Measurements from ENCODE around the gene SHISA5. TPM values are rescaled to one million over a fixed set of nuclear protein-coding genes. Genes with fewer than 3 reads are reported as not detected.

Gene SHISA5
- total RNA-seq, 1 donor from 2014 or later, result 68.5 TPM

DNA sequence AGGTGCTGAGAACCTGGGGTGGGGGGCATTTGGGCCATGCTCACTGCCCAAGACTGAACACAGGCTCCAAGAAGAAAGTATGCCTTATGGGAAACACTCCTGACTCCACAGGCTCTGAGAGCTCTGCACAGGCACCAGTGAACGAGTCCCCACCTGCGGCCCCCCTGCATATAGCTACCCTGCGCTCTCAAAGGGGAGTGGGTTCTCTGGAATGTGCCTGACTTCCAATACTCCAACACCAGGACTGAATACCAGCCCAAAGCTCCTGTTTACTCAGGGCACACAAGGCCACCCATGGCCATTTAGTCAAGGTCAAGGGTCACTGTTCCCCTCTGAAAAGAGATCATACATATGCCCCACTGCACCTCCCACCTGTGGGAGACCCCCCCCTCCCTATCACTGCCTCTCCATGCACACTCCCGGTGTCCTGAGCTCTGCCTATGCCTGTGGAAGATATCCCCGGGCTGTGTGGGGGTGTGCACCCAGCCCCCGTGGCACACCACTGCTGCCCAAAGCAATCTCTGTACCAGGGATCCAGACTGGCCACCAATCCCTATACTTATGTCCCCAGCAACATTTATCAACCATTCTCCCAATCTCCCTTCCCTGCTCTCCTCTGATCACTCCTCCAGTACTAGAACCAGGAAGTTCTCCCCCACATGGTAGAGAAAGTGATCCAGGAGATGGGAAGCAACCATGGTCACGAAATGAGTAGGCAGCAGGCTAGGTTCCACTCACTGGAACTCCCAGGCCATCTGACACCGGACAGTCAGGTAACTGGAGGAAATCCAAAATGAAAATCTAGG lies 72.5 kb downstream of the SHISA5 start:
- DNase-seq (ENCODE audit: low read depth in 2 of 2), result no peak

DNA sequence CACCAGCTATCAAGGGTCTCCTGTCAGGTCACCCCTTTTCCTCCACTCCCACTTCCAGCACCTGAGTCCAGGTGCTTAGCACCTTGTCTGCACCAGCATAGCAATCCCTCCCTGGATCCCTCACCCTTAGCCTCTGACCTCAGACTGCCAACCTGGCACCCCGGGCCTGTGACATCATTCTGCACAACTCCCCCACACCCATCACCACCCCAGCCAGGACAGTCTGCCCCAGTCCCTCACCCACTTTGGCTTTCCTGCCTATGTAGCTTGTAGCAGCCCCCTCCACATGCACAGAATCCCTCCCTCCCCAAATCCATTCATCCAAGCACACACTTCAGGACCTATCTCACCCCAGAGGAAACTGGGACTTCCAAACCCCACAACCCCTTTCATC lies 73.3 kb downstream of the SHISA5 start:
- DNase-seq (ENCODE audit: low read depth in 2 of 2), result no peak

DNA sequence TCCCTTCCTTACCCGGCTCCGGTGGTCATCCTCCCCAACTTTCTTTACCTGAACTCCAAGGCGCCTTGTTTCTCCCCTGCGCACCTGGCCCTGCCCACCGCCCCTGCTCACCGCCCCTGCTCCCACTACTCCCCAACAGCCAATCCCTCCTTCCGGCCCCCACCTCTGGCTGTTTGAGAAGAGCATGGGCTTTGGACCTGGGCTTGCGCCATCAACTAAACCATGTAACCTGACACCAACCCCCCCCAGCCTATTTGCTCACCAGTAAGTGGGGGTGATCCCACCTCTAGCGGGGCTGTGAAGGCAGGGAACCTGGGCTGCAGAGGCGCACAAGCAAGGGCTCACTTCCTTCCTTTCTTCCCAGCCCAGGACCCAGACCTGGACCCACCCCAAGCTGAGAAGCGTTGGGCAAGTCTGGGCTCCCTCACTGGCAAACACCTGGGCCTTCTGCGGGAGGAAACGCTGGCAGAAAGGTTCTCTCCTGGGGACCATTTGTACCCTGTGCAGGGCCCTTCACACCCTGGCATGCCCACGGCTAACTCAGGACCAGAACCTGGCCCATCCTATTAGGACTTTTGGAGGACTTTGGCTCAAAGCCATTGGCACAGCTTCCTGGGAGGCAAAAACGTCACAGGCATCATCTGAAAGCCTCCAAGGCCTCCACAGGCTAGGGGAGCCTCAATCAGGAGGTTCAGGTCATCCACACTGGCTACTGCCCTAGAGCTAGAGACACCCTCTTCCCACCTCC lies 73.8 kb downstream of the SHISA5 start, which contains the start of gene PLXNB1:
Gene PLXNB1, minus strand, starts transcription at position 127 of the 748 bp plus-strand sequence. CDS start 5,475 bp downstream, outside the sequence.
- DNase-seq (ENCODE audit: low read depth in 2 of 2), result peak in 1 of 2 donors; percentile 55

DNA sequence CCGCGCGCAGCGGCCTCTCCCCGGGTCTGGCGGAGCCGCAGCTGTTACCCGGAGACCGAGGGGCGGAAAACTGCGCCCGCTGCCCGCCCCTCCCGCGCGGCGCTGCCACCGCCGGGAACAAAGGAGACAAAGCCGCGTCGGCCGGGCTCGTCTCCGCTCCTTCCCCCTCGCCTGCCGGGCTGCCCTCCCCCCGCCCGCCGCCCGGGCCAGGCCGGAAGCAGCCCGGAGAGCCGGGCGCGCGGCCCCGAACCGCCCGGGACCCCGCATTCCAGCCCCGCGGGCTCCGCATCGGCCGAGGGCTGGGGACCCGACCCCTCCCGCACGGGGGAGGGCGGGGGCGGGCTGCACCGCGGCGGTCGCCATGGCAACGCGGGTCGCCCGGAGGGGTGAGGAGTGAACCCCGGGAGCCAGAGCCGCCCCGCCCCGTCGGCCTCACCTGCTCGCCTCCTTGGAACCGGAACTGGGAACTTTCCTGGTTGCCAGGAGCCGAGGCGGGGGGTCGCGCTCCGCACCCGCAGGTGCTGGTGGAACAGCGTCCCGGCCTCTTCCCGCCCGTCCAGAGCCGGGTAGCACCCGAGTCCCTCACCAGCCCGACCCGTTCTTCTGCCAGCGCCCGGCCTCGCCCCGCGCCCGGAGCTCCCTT lies 74.5 kb downstream of the SHISA5 start:
- peak; percentile 37 to 50 for DNase-seq (ENCODE audit: low read depth in 2 of 2)

DNA sequence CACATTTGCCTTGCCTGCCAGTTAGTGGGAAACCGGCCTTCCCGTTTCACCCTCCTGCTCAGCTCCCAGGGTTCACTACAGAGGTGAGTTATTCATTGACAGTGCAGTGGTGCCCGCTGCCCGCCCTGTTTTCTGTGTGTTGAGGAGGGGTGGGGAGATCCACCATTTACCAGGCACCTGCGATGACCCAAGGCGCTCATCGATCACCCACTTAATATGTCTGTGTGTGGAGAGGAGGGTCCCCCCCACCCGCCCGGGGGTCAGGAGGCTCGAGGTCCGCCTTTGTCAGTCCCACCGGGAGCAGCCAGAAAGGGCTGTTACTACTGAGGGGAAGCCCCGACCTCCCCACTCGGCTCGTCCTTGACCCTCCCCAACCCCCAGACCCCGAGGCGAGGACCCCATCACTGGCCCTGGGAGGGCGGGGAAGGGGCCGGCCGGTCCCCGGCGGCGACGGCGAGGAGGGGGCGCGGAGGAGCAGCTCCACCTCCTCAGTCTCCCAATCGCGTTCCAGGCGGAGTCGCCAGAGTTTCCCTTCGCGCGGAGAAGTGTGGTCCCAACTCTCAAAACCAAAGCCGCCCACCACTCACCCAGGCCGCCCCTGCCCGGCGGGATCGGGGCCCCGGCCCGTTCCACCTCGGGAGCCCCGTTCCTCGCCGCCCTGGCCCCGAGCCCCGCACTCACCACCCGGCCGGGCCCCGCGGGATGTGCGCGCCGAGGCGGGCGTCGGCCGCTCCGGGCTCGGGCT lies 75.2 kb downstream of the SHISA5 start:
- peak; percentile 34 to 35 for DNase-seq (ENCODE audit: low read depth in 2 of 2)

DNA sequence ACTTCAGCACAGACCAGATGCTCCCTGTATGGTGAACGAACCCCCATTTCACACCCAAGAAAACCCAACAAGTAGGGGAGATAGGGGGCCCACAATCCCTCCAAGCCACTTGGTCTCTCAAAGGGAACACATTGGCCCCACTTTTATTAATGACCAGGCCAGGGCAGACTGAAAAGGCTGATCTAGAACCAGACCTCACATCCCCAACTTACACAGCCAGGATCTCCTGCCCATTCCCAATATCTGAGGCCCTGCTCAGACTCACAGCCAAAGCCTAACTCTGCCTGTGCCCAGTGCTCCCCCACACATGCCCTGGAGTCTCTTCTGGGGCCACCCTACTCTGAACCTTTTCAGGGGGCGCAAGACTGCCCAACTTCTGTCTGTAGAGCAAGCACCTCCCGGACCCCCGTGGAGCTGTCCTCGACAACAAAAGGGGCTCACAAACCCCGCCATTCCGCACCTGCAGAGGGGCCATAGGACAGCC lies 75.8 kb downstream of the SHISA5 start:
- no peak for DNase-seq (ENCODE audit: low read depth in 2 of 2)

DNA sequence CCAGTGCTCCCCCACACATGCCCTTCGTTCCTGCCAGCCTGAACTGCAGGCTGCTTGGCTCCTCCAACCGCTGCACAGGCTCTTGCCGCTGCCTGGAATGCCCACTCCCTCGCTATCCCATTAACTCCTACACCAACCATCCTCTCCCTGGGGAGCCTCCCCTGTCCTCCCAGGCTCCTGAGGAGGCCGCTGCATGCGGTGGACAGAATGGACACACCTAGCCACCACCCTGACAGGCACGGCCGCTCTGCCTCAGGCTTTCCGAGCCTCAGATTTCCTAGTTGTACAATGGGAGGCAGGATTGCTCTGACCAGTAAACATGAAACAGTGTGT lies 76.4 kb downstream of the SHISA5 start:
- DNase-seq (ENCODE audit: low read depth in 2 of 2), result no peak

DNA sequence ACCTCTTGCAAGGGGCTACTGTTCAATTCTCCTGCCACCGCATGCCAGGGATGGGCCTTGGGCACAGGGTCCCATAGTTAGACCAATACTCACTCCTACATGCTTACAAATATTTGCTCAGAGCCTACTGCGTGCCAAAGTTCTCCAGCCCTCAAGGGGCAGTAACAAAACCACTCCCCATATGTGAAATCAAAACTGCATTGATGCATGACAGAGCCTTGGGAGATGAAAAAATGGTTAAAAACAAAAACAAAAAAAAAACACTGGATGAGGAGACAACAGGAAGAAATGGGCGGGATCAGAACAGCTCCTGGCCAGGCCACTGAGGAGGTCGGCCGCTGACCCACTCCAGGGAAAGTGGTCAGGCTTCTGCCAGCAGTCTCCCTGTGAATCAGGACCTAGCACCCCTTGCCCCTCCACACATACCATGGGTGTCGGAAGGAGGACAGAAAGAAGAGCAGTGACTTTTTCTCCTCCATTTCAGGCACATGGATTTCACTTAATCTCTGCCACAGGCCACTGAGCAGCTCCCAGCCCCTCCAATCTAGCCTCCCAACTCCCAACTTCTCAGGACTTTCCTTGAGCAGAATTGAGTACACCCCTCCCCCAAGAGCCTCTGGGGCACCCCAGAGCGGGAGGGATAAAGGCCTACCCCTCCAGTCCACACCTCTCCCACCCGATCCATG lies 76.9 kb downstream of the SHISA5 start:
- no peak for DNase-seq (ENCODE audit: low read depth in 2 of 2)

DNA sequence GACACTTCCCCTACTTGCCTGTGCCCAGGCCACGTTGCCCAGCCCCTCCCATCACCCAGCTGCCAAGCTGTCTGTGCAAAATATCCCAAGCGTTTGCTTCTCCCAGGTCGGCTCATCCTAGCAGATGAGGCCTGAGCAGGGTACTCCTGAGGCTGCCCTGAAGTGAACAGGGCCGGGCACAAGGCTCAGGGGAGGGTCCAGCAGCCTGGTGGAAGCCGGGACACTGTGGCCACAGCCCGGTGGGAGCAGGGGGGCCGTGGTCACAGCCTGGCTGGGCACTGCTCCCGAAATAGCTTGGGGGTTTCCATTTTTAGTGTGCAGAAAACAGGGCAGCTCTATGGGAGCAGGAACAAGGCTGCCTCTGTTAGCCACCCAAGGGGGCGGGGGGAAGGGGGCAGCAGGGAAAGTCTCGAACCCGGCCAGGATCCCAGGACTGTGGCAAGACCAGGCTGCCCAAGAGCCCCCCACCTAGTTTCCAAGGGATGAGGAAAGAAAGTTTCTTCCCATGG lies 77.5 kb downstream of the SHISA5 start:
- DNase-seq (ENCODE audit: low read depth in 2 of 2), result no peak

DNA sequence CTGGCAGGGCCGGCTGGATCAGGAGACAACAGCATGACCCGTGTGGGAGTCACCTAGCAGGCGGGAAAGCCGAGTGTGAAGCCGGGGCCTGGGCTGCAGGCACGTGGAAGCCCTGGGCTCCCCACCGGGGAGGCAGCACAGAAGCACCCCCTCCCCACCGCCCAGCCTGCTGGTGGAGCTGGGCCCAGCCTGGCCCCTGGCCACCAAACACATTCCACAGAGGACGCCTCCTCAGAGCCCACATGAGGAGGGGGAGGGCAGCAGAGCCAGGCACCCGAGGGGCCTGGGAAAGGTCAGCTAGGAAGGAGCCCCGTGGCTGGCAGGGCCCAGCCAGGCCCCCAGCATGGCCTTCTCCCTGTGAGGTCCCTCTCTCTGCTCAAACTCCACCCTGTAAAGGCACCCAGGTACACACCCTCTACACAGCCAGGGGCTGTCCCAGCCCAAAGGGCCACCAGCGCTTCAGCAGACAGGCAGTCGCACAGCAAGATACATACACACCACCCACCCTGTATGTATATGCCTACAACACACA lies 78.6 kb downstream of the SHISA5 start:
- DNase-seq (ENCODE audit: low read depth in 2 of 2), result no peak

DNA sequence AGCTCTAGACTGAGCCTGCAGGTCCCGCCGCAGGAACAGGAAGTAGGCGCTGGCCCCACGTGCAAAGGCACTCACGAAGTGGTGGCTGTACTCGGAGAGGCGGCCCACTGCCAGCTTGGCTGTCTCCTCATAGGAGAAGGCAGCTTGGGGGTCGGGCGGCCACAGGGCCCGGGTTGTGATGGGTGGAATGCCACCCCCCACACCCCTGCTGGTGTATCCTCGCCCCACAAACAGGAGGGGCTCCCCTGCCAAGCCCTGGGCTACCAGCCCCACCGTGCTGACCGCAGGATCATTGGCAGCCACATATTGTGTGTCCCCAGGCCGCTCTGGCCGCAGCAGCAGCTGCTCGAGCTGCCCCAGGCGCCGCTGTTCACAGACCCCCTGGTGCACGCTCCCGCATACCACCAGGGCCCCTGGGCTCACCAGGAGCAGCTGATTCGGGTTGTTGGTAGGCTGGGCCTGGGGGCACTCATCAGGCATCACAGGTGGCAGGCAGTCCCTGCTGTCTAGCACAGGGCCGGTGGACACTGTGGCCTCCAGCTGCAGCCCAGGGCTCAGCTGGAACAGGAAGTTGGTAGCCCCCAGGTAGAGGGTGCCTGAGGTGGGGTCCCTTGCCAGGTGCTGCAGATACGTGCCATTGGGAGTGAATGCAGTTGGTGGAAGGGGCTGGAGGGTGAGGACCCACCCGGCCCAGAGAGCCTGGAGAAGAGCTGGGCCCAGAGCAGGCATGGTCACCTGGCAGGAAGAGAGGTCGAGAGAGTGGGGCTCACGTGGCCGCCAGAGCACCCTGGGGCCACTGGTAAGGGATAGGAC lies 79.9 kb downstream of the SHISA5 start:
- DNase-seq (ENCODE audit: low read depth in 2 of 2), result no peak

DNA sequence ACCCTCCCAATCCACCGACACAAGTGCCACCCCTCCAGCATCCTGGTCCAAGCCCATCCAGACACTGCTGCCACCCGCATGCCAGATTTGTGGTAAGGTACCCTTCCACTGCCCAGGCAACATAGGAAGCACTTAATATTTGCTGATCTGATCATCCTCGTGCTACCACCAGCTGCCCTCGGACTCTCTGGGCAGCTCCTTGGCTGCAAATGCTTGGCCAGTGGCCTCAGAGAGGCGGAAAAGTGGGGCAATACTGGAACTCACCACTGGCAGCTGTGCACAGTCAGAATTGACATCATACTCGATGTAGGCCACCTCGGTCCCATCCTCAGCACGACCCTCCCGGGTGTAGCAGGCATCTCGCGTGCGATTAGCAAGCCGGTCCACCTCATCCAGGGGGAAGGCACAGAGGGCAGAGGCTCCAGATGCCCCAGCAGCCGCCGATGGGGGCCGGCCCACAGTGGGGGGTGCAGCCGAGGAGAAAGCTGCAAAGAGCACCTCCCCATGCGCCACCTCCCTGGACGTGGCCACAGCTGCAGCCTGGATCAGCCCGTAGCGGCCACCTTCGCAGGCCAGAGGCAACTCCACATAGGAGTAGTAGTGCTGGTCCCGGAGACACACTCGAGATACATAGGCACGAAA lies 80.6 kb downstream of the SHISA5 start:
- no peak for DNase-seq (ENCODE audit: low read depth in 2 of 2)

DNA sequence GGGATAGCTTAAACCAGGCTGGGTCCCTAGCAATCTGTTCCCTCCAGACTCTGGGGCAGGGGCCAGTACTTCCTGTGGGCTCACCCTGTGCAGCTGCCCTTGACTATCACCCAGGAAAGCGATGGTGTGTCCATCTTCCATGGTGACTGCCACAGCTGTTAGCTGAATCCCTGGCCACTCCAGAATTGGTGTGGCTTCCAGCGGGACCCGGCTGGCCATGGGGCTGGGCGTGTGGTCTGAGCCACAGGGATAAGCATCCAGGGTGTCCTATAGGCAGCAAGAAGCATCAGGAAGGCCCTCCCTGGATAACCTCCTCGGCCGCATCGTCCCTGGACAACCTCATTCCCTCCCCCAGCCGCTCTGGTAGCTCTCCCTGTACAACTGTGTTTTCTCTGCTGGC lies 81.3 kb downstream of the SHISA5 start:
- no peak for DNase-seq (ENCODE audit: low read depth in 2 of 2)

DNA sequence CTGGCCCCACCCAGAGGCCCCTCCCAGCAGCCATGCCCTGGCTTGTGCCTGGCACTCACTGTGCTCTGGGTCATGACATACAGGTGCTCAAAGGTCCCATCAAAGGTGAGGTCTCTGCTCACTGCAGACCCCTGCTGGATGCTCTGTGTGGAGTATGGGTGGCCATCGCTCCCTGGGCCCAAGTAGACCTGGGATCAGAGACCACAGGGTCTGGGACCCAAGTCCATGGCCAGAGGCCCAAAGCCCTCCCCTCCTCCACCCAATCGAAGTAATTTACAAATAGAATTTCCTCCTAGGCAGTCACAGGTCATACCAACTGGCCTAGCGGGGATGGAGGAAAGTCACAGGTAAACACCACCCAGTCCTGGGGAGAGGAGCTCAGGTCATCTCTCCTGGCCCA lies 81.7 kb downstream of the SHISA5 start:
- no peak for DNase-seq (ENCODE audit: low read depth in 2 of 2)

DNA sequence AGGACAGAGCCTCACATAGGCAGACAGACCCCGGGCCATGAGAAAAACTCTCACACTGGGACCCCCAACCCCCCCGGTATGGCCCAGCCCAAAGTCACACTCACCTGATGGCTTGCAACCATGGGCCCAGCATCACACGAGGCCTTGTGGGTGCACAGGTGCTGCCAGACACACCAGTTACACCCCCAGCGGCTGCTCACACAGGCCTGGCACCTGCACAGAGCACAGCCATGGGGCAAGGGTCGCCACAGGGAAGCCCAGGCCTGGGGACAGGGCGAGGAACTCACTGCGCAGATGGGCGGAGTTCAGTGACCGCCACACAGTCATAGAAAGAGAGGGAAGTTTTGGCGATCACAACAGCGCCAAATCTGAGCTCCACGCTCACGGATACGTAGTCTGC lies 83.4 kb downstream of the SHISA5 start:
- no peak for DNase-seq (ENCODE audit: low read depth in 2 of 2)

DNA sequence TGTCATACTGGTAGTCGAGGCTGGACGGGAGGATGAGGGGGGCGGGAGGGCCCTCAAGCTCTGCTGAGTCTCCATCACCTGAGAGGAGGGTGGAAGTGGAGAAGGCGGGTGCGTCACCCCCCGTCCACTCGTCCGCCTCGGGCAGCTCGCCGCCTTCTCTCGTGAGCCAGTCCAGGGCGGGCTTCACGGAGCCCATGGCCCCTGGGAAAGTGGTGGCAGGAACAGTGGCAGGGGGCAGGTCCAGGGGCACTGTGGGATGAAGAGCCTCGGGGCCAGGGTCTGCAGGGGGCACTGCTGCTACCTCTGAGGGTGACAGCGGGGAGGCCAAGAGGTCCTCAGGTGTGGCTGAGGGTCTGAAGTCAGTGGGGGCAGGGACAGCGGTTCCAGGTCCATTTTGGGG lies 84.4 kb downstream of the SHISA5 start:
- DNase-seq (ENCODE audit: low read depth in 2 of 2), result no peak

DNA sequence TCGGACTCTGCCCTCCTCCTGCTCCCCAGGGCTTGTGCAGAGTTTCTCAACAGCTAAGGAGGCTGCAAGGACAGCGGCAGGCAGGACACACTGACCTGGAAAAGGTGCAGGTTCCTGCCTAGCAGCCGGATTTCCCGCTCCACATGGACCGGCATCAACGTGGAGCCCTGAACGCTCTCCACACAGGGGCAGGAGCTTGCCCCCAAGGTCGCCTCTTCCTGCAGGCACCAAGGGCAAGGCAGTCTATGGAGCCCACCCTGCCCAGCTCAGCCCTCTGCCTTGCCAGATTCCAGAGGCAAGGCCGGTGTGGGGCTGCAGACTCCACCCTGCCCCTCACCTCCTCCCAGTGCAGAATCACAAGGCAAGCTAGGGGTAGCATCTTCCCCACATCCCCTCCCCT lies 84.8 kb downstream of the SHISA5 start:
- no peak for DNase-seq (ENCODE audit: low read depth in 2 of 2)

DNA sequence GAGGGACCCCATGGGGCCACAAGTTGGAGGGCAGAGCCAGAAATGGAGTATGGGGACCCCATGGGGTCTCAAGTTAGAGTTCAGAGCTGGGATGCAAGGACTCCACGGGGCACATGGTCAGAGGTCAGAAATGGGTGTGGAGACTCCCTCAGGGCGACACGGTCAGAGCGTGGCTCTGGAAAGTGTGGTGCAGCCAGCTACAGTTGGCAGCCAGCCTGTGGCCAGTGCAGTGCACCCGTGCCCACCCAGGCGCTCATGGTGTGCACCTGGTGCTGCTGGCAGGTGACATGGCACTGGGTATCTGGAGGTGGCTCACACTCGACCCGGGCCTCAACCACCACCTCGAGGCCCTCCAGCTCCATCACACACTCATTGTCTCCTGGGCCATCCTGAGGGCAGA lies 85.3 kb downstream of the SHISA5 start:
- no peak for DNase-seq (ENCODE audit: low read depth in 2 of 2)

DNA sequence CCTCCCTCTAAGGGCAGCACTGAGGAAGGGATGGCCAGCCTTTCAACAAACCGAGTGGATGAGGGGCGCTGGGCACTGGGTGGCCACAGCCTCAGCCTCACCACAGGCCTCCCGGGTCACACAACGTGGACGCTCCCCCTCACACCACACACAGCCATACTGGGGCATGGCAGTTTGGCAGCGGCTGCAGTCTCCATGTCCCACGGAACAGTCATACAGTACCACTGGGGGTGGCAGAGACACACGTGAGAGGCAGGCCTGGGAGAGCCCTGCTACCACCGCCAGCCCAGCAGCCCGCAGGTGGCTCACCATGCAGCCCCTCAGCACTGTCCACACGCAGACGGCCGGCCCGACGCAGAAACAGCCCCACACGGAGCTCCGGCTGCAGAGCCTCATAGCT lies 85.8 kb downstream of the SHISA5 start:
- no peak for DNase-seq (ENCODE audit: low read depth in 2 of 2)

Data from lung microvascular endothelial cell (primary cell).